SK-N-SH (cell line): Measurements from ENCODE around the gene OTOP3. TPM values are rescaled to one million over a fixed set of nuclear protein-coding genes. Genes with fewer than 3 reads are reported as not detected.

ENCODE experiments used
- CTCF ChIA-PET: fragments of 300-600, 350-600 bp; formaldehyde crosslinking; extraction: SDS; loops from one replicate; lab custom pipeline; 2021; lab: Yijun Ruan, JAX
- POLR2A ChIA-PET: fragments of 350-600 bp; sonication (Branson Sonifier 250); formaldehyde crosslinking; extraction: SDS; loops from one replicate; lab custom pipeline; 2020; ENCODE audit warnings: antibody characterized with exemption, inconsistent platforms; lab: Yijun Ruan, JAX
- DNase-seq: peaks from one replicate; pipeline ENCODE4 v3.0.0; 2012
- H2AFZ ChIP-seq: fragments of 200-600 bp; sonication (generic); 2 replicates; pipeline ENCODE4 v1.8.1; 2016; ENCODE audit warnings: antibody characterized with exemption, mild to moderate bottlenecking, low read depth
- H3F3A ChIP-seq: fragments of 200-600 bp; sonication (generic); replicated peaks from 2 replicates; pipeline ENCODE3; 2016; ENCODE audit warnings: antibody characterized with exemption, mild to moderate bottlenecking; ENCODE audit not compliant: insufficient read depth
- H3K27ac ChIP-seq, 2 experiments: fragments of 200-500 bp in 1 of 2; fragments of 200-600 bp in 1 of 2; sonication (Bioruptor generic) in 1 of 2; sonication (generic), shearing (Covaris generic) in 1 of 2; 2 replicates each; pipeline versions ENCODE4 v1.5.1 to v1.6.1; 2014 to 2016; ENCODE audit warnings: low read depth in 2 of 2, inconsistent platforms in 1 of 2, low read length in 1 of 2, mild to moderate bottlenecking in 1 of 2, mixed read lengths in 1 of 2
- H3K27me3 ChIP-seq: fragments of 200-600 bp; sonication (generic), shearing (Covaris generic); 2 replicates; pipeline ENCODE4 v1.6.1; 2016; ENCODE audit warnings: mixed run types; ENCODE audit not compliant: insufficient read depth
- H3K36me3 ChIP-seq, 2 experiments: fragments of 200-500 bp in 1 of 2; fragments of 200-600 bp in 1 of 2; sonication (Bioruptor generic) in 1 of 2; sonication (generic) in 1 of 2; replicated peaks in 1 of 2; 2 replicates each; pipeline versions ENCODE3 to v1.5.1; 2014 to 2016; ENCODE audit warnings: low read length in 1 of 2, mild to moderate bottlenecking in 1 of 2; ENCODE audit not compliant: insufficient read depth in 2 of 2, control insufficient read depth in 1 of 2
- H3K4me1 ChIP-seq, 2 experiments: fragments of 200-500 bp in 1 of 2; fragments of 200-600 bp in 1 of 2; sonication (Bioruptor generic) in 1 of 2; sonication (generic), shearing (Covaris generic) in 1 of 2; 2 replicates each; pipeline versions ENCODE4 v1.5.1 to v1.6.1; 2014 to 2016; ENCODE audit warnings: low read depth in 1 of 2, low read length in 1 of 2, mixed run types in 1 of 2; ENCODE audit not compliant: insufficient read depth in 2 of 2, control insufficient read depth in 1 of 2
- H3K4me2 ChIP-seq: fragments of 200-600 bp; sonication (generic), shearing (Covaris generic); 2 replicates; pipeline ENCODE4 v1.6.1; 2017; ENCODE audit warnings: mixed run types
- H3K4me3 ChIP-seq, 2 experiments: fragments of 200-500 bp in 1 of 2; fragments of 200-600 bp in 1 of 2; sonication (Bioruptor generic) in 1 of 2; sonication (generic), shearing (Covaris generic) in 1 of 2; 2 replicates each; pipeline versions ENCODE4 v1.5.1 to v1.8.1; 2014 to 2016; ENCODE audit warnings: low read depth in 2 of 2, inconsistent platforms in 1 of 2, low read length in 1 of 2, mild to moderate bottlenecking in 1 of 2, mixed read lengths in 1 of 2, moderate library complexity in 1 of 2
- H3K79me2 ChIP-seq: fragments of 200-600 bp; sonication (generic); 2 replicates; pipeline ENCODE4 v1.8.1; 2017; ENCODE audit warnings: mild to moderate bottlenecking; ENCODE audit not compliant: insufficient read depth
- H3K9ac ChIP-seq: fragments of 200-600 bp; sonication (generic); 2 replicates; pipeline ENCODE4 v1.6.1; 2017; ENCODE audit warnings: mixed run types
- H3K9me2 ChIP-seq: fragments of 200-600 bp; sonication (generic); 2 replicates; pipeline ENCODE4 v1.6.1; 2017; ENCODE audit warnings: mixed run types
- H3K9me3 ChIP-seq: fragments of 200-600 bp; sonication (generic); 2 replicates; pipeline ENCODE4 v1.6.1; 2017; ENCODE audit warnings: mixed run types, mild to moderate bottlenecking, moderate library complexity
- H4K20me1 ChIP-seq: fragments of 200-600 bp; sonication (generic); 2 replicates; pipeline ENCODE4 v1.6.1; 2017; ENCODE audit warnings: mild to moderate bottlenecking, mixed run types; ENCODE audit not compliant: insufficient read depth
- CHD2 ChIP-seq: fragments of 150-350 bp; IDR thresholded peaks from 2 replicates; pipeline ENCODE4 v1.6.1; 2018; ENCODE audit warnings: low read length; ENCODE audit not compliant: partially characterized antibody
- ELF1 ChIP-seq: IDR thresholded peaks from 2 replicates; pipeline ENCODE4 v1.4.0; 2012
- EP300 ChIP-seq, 2 experiments: IDR thresholded peaks; 2 replicates each; pipeline versions ENCODE4 v1.4.0 to v1.6.1; 2012; ENCODE audit warnings: borderline replicate concordance in 1 of 2, low read depth in 1 of 2, low read length in 1 of 2
- FOSL2 ChIP-seq: IDR thresholded peaks from 2 replicates; pipeline ENCODE4 v1.4.0; 2012; ENCODE audit warnings: low read depth, mild to moderate bottlenecking, moderate library complexity, borderline replicate concordance
- FOXM1 ChIP-seq: IDR thresholded peaks from 2 replicates; pipeline ENCODE4 v1.4.0; 2012; ENCODE audit warnings: low read depth, mild to moderate bottlenecking
- GABPA ChIP-seq: IDR thresholded peaks from 2 replicates; pipeline ENCODE4 v1.4.0; 2012; ENCODE audit warnings: low read depth, mild to moderate bottlenecking
- GATA2 ChIP-seq: sonication (generic); formaldehyde crosslinking; IDR thresholded peaks from 2 replicates; pipeline ENCODE4 v1.5.0; 2020; ENCODE audit warnings: mild to moderate bottlenecking, missing genetic modification reagents
- IRF3 ChIP-seq: fragments of 150-350 bp; IDR thresholded peaks from 2 replicates; pipeline ENCODE4 v1.6.1; 2016; ENCODE audit warnings: mild to moderate bottlenecking, low read depth, low read length
- JUND ChIP-seq: IDR thresholded peaks from 2 replicates; pipeline ENCODE4 v1.4.0; 2012
- MAX ChIP-seq: IDR thresholded peaks from 2 replicates; pipeline ENCODE4 v1.4.0; 2012; ENCODE audit warnings: low read depth
- MEF2A ChIP-seq: IDR thresholded peaks from 2 replicates; pipeline ENCODE4 v1.4.0; 2012; ENCODE audit warnings: low read depth, borderline replicate concordance
- MXI1 ChIP-seq: IDR thresholded peaks from 2 replicates; pipeline ENCODE4 v1.6.1; 2012; ENCODE audit warnings: mild to moderate bottlenecking, low read depth, low read length, improper control_type of control experiment
- NFIC ChIP-seq: IDR thresholded peaks from 2 replicates; pipeline ENCODE4 v1.4.0; 2012; ENCODE audit warnings: borderline replicate concordance
- POLR2AphosphoS5 ChIP-seq: IDR thresholded peaks from 2 replicates; pipeline ENCODE4 v1.6.1; 2012; ENCODE audit warnings: low read depth, low read length
- RAD21 ChIP-seq: IDR thresholded peaks from 2 replicates; pipeline ENCODE4 v1.6.1; 2012; ENCODE audit warnings: mild to moderate bottlenecking, low read length
- RCOR1 ChIP-seq: fragments of 150-350 bp; IDR thresholded peaks from 2 replicates; pipeline ENCODE4 v1.6.1; 2017; ENCODE audit warnings: antibody characterized with exemption, low read length
- RFX5 ChIP-seq: IDR thresholded peaks from 2 replicates; pipeline ENCODE4 v1.6.1; 2012; ENCODE audit warnings: mild to moderate bottlenecking, improper control_type of control experiment, low read length
- RXRA ChIP-seq: IDR thresholded peaks from 2 replicates; pipeline ENCODE4 v1.4.0; 2012; ENCODE audit warnings: low read depth, mild to moderate bottlenecking, borderline replicate concordance
- SIN3A ChIP-seq: IDR thresholded peaks from 2 replicates; pipeline ENCODE4 v1.6.1; 2012; ENCODE audit warnings: low read depth, mild to moderate bottlenecking, low read length, moderate library complexity, borderline replicate concordance
- SMC3 ChIP-seq: IDR thresholded peaks from 2 replicates; pipeline ENCODE4 v1.6.1; 2012; ENCODE audit warnings: low read depth, low read length, improper control_type of control experiment
- YY1 ChIP-seq: IDR thresholded peaks from 2 replicates; pipeline ENCODE4 v1.4.0; 2012; ENCODE audit warnings: low read depth, mild to moderate bottlenecking
- WGBS: methylation state at CpG from one replicate; pipeline ENCODE4 v1.1.6; 2017; ENCODE audit warnings: low lambda C conversion rate; 5-methylcytosine and 5-hydroxymethylcytosine counted together
- polyA plus RNA-seq, 3 experiments: library from polyadenylated mRNA; depleted of rRNA; stranded (reverse); fragments of >200 nt; gene quantifications; 2 replicates each; pipeline ENCODE4 v1.2.3, GENCODE V29; 2012
- TF ChIP-seq, protein P1 (sequence below): fragments of 150-350 bp; IDR thresholded peaks from 2 replicates; pipeline ENCODE4 v1.6.1; 2017; ENCODE audit warnings: antibody characterized with exemption, low read length, low read depth, borderline replicate concordance

The OTOP3 gene
- polyA plus RNA-seq, 1 of the 3 experiments (the other 2 are of a cell fraction): not detected

DNA sequence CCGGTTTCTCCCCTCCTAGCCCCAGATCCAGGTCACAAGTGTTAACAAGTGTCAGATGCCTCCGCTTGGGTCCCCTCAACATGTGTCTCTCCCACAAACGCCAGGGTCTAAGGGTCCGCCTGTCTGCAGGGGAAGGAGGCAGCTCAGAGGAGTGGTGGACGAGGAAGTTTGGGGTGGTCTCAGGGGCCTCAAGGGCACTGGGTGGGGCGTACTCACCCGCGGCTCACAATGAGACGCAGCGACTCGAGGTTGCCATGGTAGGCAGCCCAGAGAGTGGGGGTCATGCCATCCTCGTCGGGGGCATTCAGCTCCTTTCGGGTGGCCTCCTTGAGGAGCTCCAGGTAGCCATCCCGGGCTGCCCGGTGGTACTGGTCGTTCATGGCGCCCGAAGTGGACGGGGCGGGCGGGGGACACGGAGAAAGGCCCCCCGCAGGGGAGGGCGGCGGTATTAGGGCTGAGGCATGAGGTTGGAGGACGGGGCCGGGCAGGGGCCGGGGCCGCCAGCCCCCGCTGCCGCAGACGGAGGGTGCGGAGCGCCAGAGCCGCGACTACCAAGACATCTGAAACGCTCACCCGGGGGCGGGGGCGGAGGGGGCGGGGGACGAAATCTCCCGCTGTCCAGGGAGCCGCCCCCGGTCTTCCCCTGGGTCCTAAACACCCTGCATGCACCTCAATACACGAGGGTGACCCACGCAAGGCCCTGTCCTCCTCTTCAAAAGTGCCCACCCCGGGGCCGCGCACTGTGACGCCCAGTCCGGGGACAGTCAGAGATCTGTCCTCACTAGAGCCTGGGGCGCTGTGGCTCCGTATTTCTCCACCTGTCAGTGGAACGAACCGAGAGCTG lies 12.8 kb upstream of the OTOP3 start, which contains the start of gene USH1G:
Gene USH1G, minus strand, starts transcription at position 562 of the 844 bp plus-strand sequence. Its CDS starts 182 bp downstream, at position 380.
- peak; percentile 94 for DNase-seq
- Histone ChIP-seq H3K79me2 (no peaks in the 10 kb centered on the region), H3K9ac (no peak within 1 kb of the TSS), H3K4me3 (peak within 1 kb of the TSS; percentile 42 to 62), H4K20me1 (peaks cover 3% of the 10 kb centered on the region; the same call in 1 of the 2 replicates), H2AFZ (peak within 1 kb of the TSS; percentile 84; the same call in 1 of the 2 replicates), H3K27me3 (peaks cover 64% of the 10 kb centered on the region), H3K36me3 (no peaks in the 10 kb centered on the region), H3K4me2 (peak within 1 kb of the TSS; percentile 99), H3K27ac (no peak within 1 kb of the TSS), H3K4me1 (peaks cover 0 to 19% of the 10 kb centered on the region in 2 experiments; a peak in 1 of 4 replicates), H3K9me3 (no peaks in the 10 kb centered on the region), H3F3A (no peaks in the 10 kb centered on the region), H3K9me2 (no peaks in the 10 kb centered on the region)
- WGBS: 19% methylated on average over 47 of the region's 57 CpGs
- ChIA-PET POLR2A (interaction anchor here (1.0 kb wide), 1 partner anchor 12 kb away, joined by 3 read pairs; no protein-coding TSS in a partner anchor), CTCF (interaction anchor here (0.6 to 12.1 kb wide), 41 partner anchors 9 to 748 kb away, joined by 3 to 286 read pairs (median 5); partner anchors contain the start of genes FADS6, FDXR, HID1 and MRPL58)
- TF ChIP-seq RXRA (no peak), YY1 (no peak), GABPA (no peak), NFIC (no peak), RCOR1 (no peak), EP300 (IDR thresholded peaks at IDR 0.05; ENCODE audit: borderline replicate concordance in 1 of 2, low read depth in 1 of 2, low read length in 1 of 2) (no peak), RFX5 (no peak), SIN3A (no peak), ELF1 (no peak)

DNA sequence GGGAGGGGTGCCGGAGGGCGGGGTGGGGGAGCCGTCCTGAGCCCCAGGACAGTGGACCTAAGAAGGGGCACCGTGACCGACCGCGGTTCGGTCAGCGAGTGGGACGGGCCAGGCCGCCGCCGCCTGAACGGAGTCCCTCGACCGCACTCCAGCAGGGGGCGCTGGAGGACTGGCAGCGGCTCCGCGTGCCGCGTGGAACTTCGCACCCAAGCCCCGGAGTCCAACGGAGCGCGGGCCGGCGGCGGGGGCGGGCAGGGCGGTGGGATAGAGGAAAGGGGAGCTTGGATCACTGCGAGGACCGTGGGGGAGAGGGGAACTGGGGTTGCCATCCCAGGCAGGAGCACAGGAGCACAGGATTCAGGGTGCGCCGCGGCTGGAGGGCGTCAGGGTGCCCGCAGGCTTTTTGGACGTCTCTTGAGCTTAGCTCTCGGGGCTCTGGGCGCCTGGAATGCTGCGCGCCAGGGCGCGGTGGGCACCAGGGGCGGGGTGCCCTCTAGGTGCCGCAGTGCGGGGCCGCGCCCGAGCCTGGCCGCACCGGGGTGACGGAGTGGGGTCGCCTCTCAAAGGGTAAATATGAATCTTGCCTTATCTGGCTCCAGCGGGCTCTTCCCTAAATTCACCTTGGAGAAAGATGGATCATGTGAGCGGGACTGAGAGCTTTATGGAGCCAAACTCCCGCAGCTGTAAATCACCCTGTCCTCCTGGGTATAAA lies 12.0 kb upstream of the OTOP3 start:
- Histone ChIP-seq H3K9me2 (no peaks in the 10 kb centered on the region), H3K4me2 (peak overlapping the region; percentile 99), H3K27me3 (peaks cover 71% of the 10 kb centered on the region), H3F3A (no peaks in the 10 kb centered on the region), H3K4me3 (peak overlapping the region; percentile 42 to 62), H3K36me3 (no peaks in the 10 kb centered on the region), H2AFZ (peak overlapping the region; percentile 84; the same call in 1 of the 2 replicates), H3K9ac (no peak overlapping the region), H3K9me3 (no peaks in the 10 kb centered on the region), H3K27ac (no peak overlapping the region), H3K4me1 (peaks cover 0 to 19% of the 10 kb centered on the region in 2 experiments; a peak in 1 of 4 replicates), H3K79me2 (no peaks in the 10 kb centered on the region), H4K20me1 (peaks cover 3% of the 10 kb centered on the region; the same call in 1 of the 2 replicates)
- peak; percentile 98 for DNase-seq
- POLR2A ChIA-PET: interaction anchor here (0.8 to 1.1 kb wide), 2 partner anchors 34 to 50 kb away, joined by 3 read pairs; no protein-coding TSS in a partner anchor
- 6% methylated on average over 50 of the region's 59 CpGs for WGBS
- CTCF ChIA-PET: interaction anchor here (0.6 to 12.1 kb wide), 47 partner anchors 9 to 748 kb away, joined by 3 to 286 read pairs (median 4); partner anchors contain the start of genes CDR2L, FADS6, HID1 and MRPL58
- TF ChIP-seq POLR2AphosphoS5: no peak
- peak; percentile 99 for TF ChIP-seq MAX
- no peak for TF ChIP-seq IRF3
- peak; percentile 60 for TF ChIP-seq SMC3
- TF ChIP-seq YY1: no peak
- TF ChIP-seq FOXM1: no peak
- peak; percentile 52; the same call in 1 of the 2 replicates for TF ChIP-seq MXI1
- TF ChIP-seq GABPA: no peak
- TF ChIP-seq NFIC: no peak
- TF ChIP-seq RFX5: no peak
- TF ChIP-seq, protein P1, sequence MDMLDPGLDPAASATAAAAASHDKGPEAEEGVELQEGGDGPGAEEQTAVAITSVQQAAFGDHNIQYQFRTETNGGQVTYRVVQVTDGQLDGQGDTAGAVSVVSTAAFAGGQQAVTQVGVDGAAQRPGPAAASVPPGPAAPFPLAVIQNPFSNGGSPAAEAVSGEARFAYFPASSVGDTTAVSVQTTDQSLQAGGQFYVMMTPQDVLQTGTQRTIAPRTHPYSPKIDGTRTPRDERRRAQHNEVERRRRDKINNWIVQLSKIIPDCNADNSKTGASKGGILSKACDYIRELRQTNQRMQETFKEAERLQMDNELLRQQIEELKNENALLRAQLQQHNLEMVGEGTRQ: no peak
- no peak for TF ChIP-seq GATA2
- TF ChIP-seq MEF2A: no peak
- no peak for TF ChIP-seq RCOR1
- TF ChIP-seq CHD2: peak; percentile 51
- TF ChIP-seq RXRA: no peak
- TF ChIP-seq JUND: no peak
- no peak for TF ChIP-seq FOSL2
- TF ChIP-seq RAD21: peak; percentile 77
